Breast epithelium (tissue), 4 donors: ENCODE results near the gene CALN1. TPM values are rescaled to one million over a fixed set of nuclear protein-coding genes. Genes with fewer than 3 reads are reported as not detected.

Experiments
- DNase-seq, 2 donors: peaks; one replicate each; pipeline ENCODE4 v3.0.0-alpha.2; 2019; ENCODE audit warnings: low spot score in 2 of 2
- H3K27ac ChIP-seq, 2 donors: fragments of 200-600 bp; sonication (generic) in 1 of 2; one replicate each; pipeline ENCODE4 v1.5.1; 2016 to 2019; ENCODE audit warnings: mild to moderate bottlenecking in 1 of 2
- H3K27me3 ChIP-seq, 2 donors: fragments of 200-600 bp; sonication (generic) in 1 of 2; one replicate each; pipeline versions ENCODE4 v1.5.1 to v1.6.0; 2017 to 2019; ENCODE audit warnings: control low read depth in 1 of 2, mild to moderate bottlenecking in 1 of 2
- H3K36me3 ChIP-seq: fragments of 200-600 bp; one replicate; pipeline ENCODE4 v1.5.1; 2019
- H3K4me1 ChIP-seq, 2 donors: fragments of 200-600 bp; sonication (generic); one replicate each; pipeline ENCODE4 v1.5.1; 2016 to 2019; ENCODE audit warnings: control low read depth in 1 of 2
- H3K4me3 ChIP-seq, 3 donors: fragments of 200-600 bp; sonication (generic); 1 replicate in 2 of 3; 2 replicates in 1 of 3; pipeline ENCODE4 v1.5.1; 2016 to 2019; ENCODE audit warnings: mild to moderate bottlenecking in 3 of 3, moderate library complexity in 2 of 3
- H3K9me3 ChIP-seq, 2 donors: fragments of 200-600 bp; sonication (generic) in 1 of 2; one replicate each; pipeline ENCODE4 v1.5.1; 2016 to 2019; ENCODE audit warnings: control low read depth in 1 of 2
- CTCF ChIP-seq, 3 donors: fragments of 450-650 bp; IDR thresholded peaks; one replicate each; pipeline ENCODE4 v1.5.1; 2016 to 2017; ENCODE audit warnings: antibody characterized with exemption in 3 of 3, mild to moderate bottlenecking in 3 of 3, moderate library complexity in 3 of 3
- POLR2A ChIP-seq: fragments of 450-650 bp; IDR thresholded peaks from one replicate; pipeline ENCODE4 v1.6.1; 2016; ENCODE audit warnings: antibody characterized with exemption, mild to moderate bottlenecking, moderate library complexity
- POLR2AphosphoS5 ChIP-seq, 3 donors: sonication (generic); formaldehyde crosslinking; IDR thresholded peaks; one replicate each; pipeline ENCODE4 v1.6.1; 2017; ENCODE audit warnings: antibody characterized with exemption in 3 of 3
- intact Hi-C: fragments of 100-400 bp; cut with DNase I; formaldehyde crosslinking; loops from one replicate; pipeline ENCODE4 v1.15.1; 2023; ENCODE audit warnings: low total_unique reads
- total RNA-seq, 3 donors: library from RNA; depleted of rRNA; stranded (reverse); fragments of >200 nt; gene quantifications; one replicate each; pipeline ENCODE4 v1.1.0, GENCODE V29; 2016

Gene CALN1
- total RNA-seq, 3 donors from 2014 or later, result under 0.01 to 0.33 (median 0.15) TPM

GRCh38 chr7:72405418-72405817, 6.7 kb downstream of the CALN1 start:
- no peaks in the 10 kb centered on the region for H3K9me3 ChIP-seq
- DNase-seq, result no peak
- no peak for TF ChIP-seq CTCF (IDR thresholded peaks at IDR 0.05)
- TF ChIP-seq POLR2AphosphoS5 (IDR thresholded peaks at IDR 0.05), result no peak
- no peak for TF ChIP-seq POLR2A
- H3K27me3 ChIP-seq, result no peaks in the 10 kb centered on the region
- H3K36me3 ChIP-seq, result no peaks in the 10 kb centered on the region
- no peaks in the 10 kb centered on the region for H3K4me1 ChIP-seq
- H3K27ac ChIP-seq, result no peak overlapping the region
- intact Hi-C loops, result no loop called here
- H3K4me3 ChIP-seq, result no peak overlapping the region

- TF ChIP-seq CTCF (IDR thresholded peaks at IDR 0.05), result no peak
- no peak for TF ChIP-seq POLR2A
- no peak for TF ChIP-seq POLR2AphosphoS5 (IDR thresholded peaks at IDR 0.05)
- intact Hi-C loops, result no loop called here
- no peaks in the 10 kb centered on the region for H3K4me1 ChIP-seq
- H3K4me3 ChIP-seq, result no peak overlapping the region
- no peaks in the 10 kb centered on the region for H3K36me3 ChIP-seq
- no peak for DNase-seq
- H3K9me3 ChIP-seq, result no peaks in the 10 kb centered on the region
- no peak overlapping the region for H3K27ac ChIP-seq
- no peaks in the 10 kb centered on the region for H3K27me3 ChIP-seq
These were observed 7.4 kb downstream of the CALN1 start for GRCh38 chr7:72404743-72405142.

- no peak for DNase-seq
- no peaks in the 10 kb centered on the region for H3K36me3 ChIP-seq
- no peaks in the 10 kb centered on the region for H3K27me3 ChIP-seq
- TF ChIP-seq POLR2A (no peak), POLR2AphosphoS5 (IDR thresholded peaks at IDR 0.05) (no peak), CTCF (IDR thresholded peaks at IDR 0.05) (no peak)
- intact Hi-C loops, result no loop called here
- H3K4me3 ChIP-seq, result no peak overlapping the region
- H3K27ac ChIP-seq, result no peak overlapping the region
- H3K9me3 ChIP-seq, result no peaks in the 10 kb centered on the region
- no peaks in the 10 kb centered on the region for H3K4me1 ChIP-seq
These were observed 8.6 kb downstream of the CALN1 start for GRCh38 chr7:72403458-72404076.

- intact Hi-C loops, result no loop called here
- H3K27me3 ChIP-seq, result no peaks in the 10 kb centered on the region
- no peaks in the 10 kb centered on the region for H3K4me1 ChIP-seq
These were observed 18.1 kb downstream of the CALN1 start for GRCh38 chr7:72394016-72394415.

More at GRCh38 chr7:72394016-72394415, 18.1 kb downstream of the CALN1 start:
- no peak overlapping the region for H3K4me3 ChIP-seq
- TF ChIP-seq POLR2A (no peak), CTCF (IDR thresholded peaks at IDR 0.05) (no peak), POLR2AphosphoS5 (IDR thresholded peaks at IDR 0.05) (no peak)
- no peak overlapping the region for H3K27ac ChIP-seq
- H3K36me3 ChIP-seq, result no peaks in the 10 kb centered on the region
- H3K9me3 ChIP-seq, result no peaks in the 10 kb centered on the region
- no peak for DNase-seq
